Measurements from ENCODE around the gene GPAT3. TPM values are rescaled to one million over a fixed set of nuclear protein-coding genes. Genes with fewer than 3 reads are reported as not detected.

Gene GPAT3
- total RNA-seq, 4 donors from 2014 or later = 3.8 to 8.1 (median 4.7) TPM

- H3K36me3 ChIP-seq = no peaks in the 10 kb centered on the region
- H3K27ac ChIP-seq = no peak overlapping the region
- intact Hi-C loops (cut with DNase I; ENCODE audit: low total_unique reads) = no loop called here
- no peak for DNase-seq
- no peaks in the 10 kb centered on the region for H3K4me1 ChIP-seq
- H3K27me3 ChIP-seq = no peaks in the 10 kb centered on the region
- H3K9me3 ChIP-seq = no peaks in the 10 kb centered on the region
- TF ChIP-seq POLR2A (IDR thresholded peaks at IDR 0.05) = no peak
- TF ChIP-seq, protein P1, sequence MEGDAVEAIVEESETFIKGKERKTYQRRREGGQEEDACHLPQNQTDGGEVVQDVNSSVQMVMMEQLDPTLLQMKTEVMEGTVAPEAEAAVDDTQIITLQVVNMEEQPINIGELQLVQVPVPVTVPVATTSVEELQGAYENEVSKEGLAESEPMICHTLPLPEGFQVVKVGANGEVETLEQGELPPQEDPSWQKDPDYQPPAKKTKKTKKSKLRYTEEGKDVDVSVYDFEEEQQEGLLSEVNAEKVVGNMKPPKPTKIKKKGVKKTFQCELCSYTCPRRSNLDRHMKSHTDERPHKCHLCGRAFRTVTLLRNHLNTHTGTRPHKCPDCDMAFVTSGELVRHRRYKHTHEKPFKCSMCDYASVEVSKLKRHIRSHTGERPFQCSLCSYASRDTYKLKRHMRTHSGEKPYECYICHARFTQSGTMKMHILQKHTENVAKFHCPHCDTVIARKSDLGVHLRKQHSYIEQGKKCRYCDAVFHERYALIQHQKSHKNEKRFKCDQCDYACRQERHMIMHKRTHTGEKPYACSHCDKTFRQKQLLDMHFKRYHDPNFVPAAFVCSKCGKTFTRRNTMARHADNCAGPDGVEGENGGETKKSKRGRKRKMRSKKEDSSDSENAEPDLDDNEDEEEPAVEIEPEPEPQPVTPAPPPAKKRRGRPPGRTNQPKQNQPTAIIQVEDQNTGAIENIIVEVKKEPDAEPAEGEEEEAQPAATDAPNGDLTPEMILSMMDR (IDR thresholded peaks at IDR 0.05) = no peak
- H3K4me3 ChIP-seq = no peak overlapping the region
Measured at GRCh38 chr4:83560523-83560922, 24.6 kb downstream of the GPAT3 start.

DNA sequence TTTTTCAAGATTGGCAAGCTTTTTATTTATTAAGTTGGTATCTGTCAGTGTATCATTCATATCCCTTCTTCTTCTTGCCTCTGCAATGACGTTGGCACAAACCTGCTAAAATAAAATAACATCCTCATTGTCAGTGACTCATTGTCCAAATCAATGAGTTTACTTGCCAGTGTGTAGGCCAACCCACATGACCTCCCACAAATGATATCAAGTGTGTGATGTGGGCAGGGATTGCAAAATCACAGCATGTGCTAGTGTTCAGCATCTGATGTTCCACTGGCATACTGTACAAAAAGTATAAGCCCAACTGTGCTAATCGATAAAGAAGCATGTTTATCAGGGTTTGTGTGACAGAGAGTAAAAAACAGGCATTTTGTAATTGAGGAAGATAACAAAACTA lies 25.5 kb downstream of the GPAT3 start:
- H3K27me3 ChIP-seq = no peaks in the 10 kb centered on the region
- no peak overlapping the region for H3K27ac ChIP-seq
- no peak overlapping the region for H3K4me3 ChIP-seq
- intact Hi-C loops (cut with DNase I; ENCODE audit: low total_unique reads) = no loop called here
- no peak for DNase-seq
- H3K4me1 ChIP-seq = no peaks in the 10 kb centered on the region
- no peaks in the 10 kb centered on the region for H3K9me3 ChIP-seq
- no peaks in the 10 kb centered on the region for H3K36me3 ChIP-seq
- no peak for TF ChIP-seq POLR2A (IDR thresholded peaks at IDR 0.05)
- TF ChIP-seq, protein P1 (IDR thresholded peaks at IDR 0.05) = no peak

DNA sequence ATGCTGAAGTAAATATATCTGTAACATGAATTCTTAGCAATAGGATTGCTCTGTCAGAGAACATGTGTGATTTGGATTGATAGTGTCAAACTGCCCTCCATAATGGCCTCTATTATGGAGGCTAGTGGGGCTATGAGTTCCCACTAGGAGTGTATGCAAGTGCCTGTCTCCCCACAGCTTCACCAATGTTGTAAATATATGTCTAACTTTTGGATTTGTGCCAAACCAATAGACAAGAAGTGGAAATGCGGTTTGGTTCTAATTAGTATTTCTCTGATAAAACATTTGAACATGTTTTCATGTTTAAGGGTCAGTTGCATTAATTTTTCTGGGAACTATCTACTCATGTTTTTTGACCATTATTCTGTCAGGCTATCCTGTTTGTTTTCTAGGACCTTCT lies 28.1 kb downstream of the GPAT3 start:
- H3K4me1 ChIP-seq = no peaks in the 10 kb centered on the region
- DNase-seq = no peak
- H3K9me3 ChIP-seq = no peaks in the 10 kb centered on the region
- TF ChIP-seq, protein P1 (IDR thresholded peaks at IDR 0.05) = no peak
- intact Hi-C loops (cut with DNase I; ENCODE audit: low total_unique reads) = no loop called here
- no peaks in the 10 kb centered on the region for H3K36me3 ChIP-seq
- no peak overlapping the region for H3K27ac ChIP-seq
- no peaks in the 10 kb centered on the region for H3K27me3 ChIP-seq
- no peak overlapping the region for H3K4me3 ChIP-seq

DNA sequence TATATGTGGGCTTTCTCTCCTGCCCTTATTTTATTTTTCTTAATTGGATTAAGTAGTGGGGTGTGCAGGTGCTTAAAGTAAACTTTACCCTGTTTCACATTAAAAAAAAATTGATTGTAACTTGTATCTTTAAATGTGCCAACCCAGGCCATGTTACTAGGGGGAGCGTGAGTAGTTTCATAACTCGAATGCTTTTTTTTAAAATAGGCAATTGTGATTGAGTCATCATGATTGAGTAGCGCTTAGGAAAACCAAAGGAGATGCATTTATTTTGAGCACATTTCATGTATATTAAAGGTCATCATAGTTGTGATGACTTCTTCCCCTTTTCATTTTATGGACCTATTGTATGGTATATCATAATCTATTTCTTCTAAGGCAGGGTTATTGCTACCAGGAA lies 32.2 kb downstream of the GPAT3 start:
- Histone ChIP-seq H3K4me1 (no peaks in the 10 kb centered on the region), H3K27ac (no peak overlapping the region), H3K4me3 (no peak overlapping the region), H3K36me3 (no peaks in the 10 kb centered on the region), H3K9me3 (no peaks in the 10 kb centered on the region), H3K27me3 (no peaks in the 10 kb centered on the region)
- intact Hi-C loops (cut with DNase I; ENCODE audit: low total_unique reads) = no loop called here
- no peak for TF ChIP-seq POLR2A (IDR thresholded peaks at IDR 0.05)
- TF ChIP-seq, protein P1 (IDR thresholded peaks at IDR 0.05) = no peak
- DNase-seq = no peak

DNA sequence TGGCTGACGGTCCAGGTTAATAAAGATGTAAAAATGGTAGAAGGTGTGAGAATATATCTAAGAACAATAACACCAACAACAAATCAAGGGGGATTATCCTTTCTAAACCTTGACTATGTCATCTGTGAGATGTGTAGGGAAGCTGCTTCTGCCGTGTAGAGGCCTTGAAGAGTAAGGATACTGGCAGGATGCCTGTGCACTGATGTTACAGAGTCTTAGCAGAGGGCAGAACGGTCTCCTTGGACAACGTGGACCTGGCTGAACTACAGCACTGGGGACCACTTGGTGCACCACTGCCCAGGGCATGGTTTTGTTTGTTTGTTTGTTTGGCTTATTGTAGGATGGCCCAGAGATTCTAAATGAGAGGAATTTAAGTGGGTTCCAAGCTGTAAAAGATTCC lies 33.5 kb downstream of the GPAT3 start:
- no peaks in the 10 kb centered on the region for H3K4me1 ChIP-seq
- no peak for DNase-seq
- no peak for TF ChIP-seq POLR2A (IDR thresholded peaks at IDR 0.05)
- TF ChIP-seq, protein P1 (IDR thresholded peaks at IDR 0.05) = no peak
- no peak overlapping the region for H3K27ac ChIP-seq
- no peak overlapping the region for H3K4me3 ChIP-seq
- H3K27me3 ChIP-seq = no peaks in the 10 kb centered on the region
- H3K9me3 ChIP-seq = no peaks in the 10 kb centered on the region
- intact Hi-C loops (cut with DNase I; ENCODE audit: low total_unique reads) = no loop called here
- H3K36me3 ChIP-seq = no peaks in the 10 kb centered on the region

Data from uterus (tissue), 4 donors.